ENCODE measurements around the gene D2HGDH. TPM values are rescaled to one million over a fixed set of nuclear protein-coding genes. Genes with fewer than 3 reads are reported as not detected.

D2HGDH gene
- total RNA-seq, 1 experiment from 2014 or later: 46.3 TPM

DNA sequence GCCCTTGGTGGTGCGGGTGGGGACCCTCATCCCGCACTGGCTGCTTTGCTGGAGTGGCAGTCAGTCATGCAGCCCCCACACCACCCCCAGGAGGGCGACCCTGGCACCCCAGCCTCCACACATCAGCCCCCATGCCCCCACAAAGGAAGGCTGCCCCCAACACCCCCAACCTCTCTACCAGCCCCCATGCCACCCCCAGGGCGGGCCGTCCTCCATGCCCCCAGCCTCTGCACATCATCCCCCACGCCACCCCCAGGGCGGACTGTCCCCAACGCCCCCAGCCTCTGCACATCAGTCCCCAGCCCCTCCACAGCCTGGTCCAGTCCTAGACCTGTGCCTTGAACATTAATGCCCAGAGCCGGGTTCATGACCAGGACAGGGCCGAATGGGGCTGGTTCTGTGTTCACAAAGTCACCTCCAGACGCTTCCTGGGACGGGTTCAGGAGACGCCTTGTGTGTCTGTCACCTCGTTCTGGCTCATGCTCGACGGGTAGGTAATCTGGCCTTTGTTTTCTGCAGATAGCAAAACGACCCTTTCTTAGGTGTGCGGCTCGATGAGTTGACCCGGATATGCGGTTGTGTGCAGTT, 18.4 kb downstream of the D2HGDH start:
- no peaks in the 10 kb centered on the region for H3K27me3 ChIP-seq (ENCODE audit: insufficient read depth, low read length)
- no peak for TF ChIP-seq SP1 (IDR thresholded peaks at IDR 0.05; ENCODE audit: low read depth)
- no peak for TF ChIP-seq EZH2phosphoT487 (IDR thresholded peaks at IDR 0.05; ENCODE audit: borderline replicate concordance)
- TF ChIP-seq ZFX (IDR thresholded peaks at IDR 0.05): no peak
- BruUV-seq (replicated peaks): no TSS peak
- H3K4me3 ChIP-seq (replicated peaks in 1 of 2; ENCODE audit: low read depth in 1 of 2, low read length in 2 of 2): no peak overlapping the region
- H3K36me3 ChIP-seq (ENCODE audit: control insufficient read depth in 1 of 2, insufficient read depth in 2 of 2, low read length in 2 of 2): peaks cover under 1% of the 10 kb centered on the region in 2 experiments; a peak in 2 of 4 replicates
- DNase-seq (ENCODE audit: low read depth, low spot score) (no peak), ATAC-seq (no peak)
- H3K79me2 ChIP-seq (ENCODE audit: insufficient read depth, low read length): no peaks in the 10 kb centered on the region
- H3K9me3 ChIP-seq (ENCODE audit: control insufficient read depth in 1 of 2, insufficient read depth in 1 of 2, low read depth in 1 of 2, low read length in 2 of 2): no peaks in the 10 kb centered on the region
- no peaks in the 10 kb centered on the region for H3K4me1 ChIP-seq (ENCODE audit: control insufficient read depth in 1 of 2, insufficient read depth in 2 of 2, low read length in 2 of 2)
- H3K4me2 ChIP-seq (ENCODE audit: low read length): no peak overlapping the region
- ChIA-PET CTCF (no interaction called here), RAD21 (ENCODE audit: low non-redundant PET in 1 of 2, low total read pairs in 2 of 2, uncharacterized antibody in 2 of 2, unreplicated experiment in 2 of 2) (no interaction called here), POLR2A (no interaction called here)
- H3K27ac ChIP-seq (ENCODE audit: low read depth, low read length): peak overlapping the region; percentile 7; the same call in 1 of the 2 replicates
- H4K20me1 ChIP-seq (ENCODE audit: insufficient read depth): no peaks in the 10 kb centered on the region
- no peaks in the 10 kb centered on the region for H3K9me2 ChIP-seq (ENCODE audit: insufficient read depth)
- intact Hi-C loops (cut with micrococcal nuclease): no loop called here
- no peak overlapping the region for H3K9ac ChIP-seq (ENCODE audit: low read length)
- no peak overlapping the region for H2AFZ ChIP-seq (ENCODE audit: low read depth, low read length, poor library complexity, severe bottlenecking)

DNA sequence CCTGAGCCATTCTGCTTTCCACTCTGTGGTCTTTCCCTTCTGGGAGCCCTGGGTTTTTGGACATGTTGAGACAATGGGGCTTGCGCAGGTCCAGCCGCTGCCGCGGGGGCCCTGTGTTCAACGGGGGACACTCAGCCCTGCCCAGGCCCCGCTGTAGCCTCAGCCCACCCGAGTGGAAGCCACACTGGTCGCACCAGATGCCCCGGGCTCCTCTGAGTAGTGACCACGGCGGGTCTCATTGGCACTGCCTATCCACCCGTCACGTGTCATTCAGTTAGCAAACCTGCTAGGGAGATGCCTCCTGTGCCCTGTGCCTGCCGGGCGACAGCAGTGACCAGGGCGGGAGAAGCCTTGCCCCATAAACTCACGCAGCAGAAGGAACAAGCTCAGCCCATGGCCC, 19.1 kb downstream of the D2HGDH start:
- Histone ChIP-seq H3K27ac (ENCODE audit: low read depth, low read length) (peak overlapping the region; percentile 7; the same call in 1 of the 2 replicates), H2AFZ (ENCODE audit: low read depth, low read length, poor library complexity, severe bottlenecking) (no peak overlapping the region), H3K27me3 (ENCODE audit: insufficient read depth, low read length) (no peaks in the 10 kb centered on the region), H3K4me2 (ENCODE audit: low read length) (no peak overlapping the region), H3K4me1 (ENCODE audit: control insufficient read depth in 1 of 2, insufficient read depth in 2 of 2, low read length in 2 of 2) (no peaks in the 10 kb centered on the region), H3K79me2 (ENCODE audit: insufficient read depth, low read length) (no peaks in the 10 kb centered on the region), H3K9ac (ENCODE audit: low read length) (no peak overlapping the region), H3K4me3 (replicated peaks in 1 of 2; ENCODE audit: low read depth in 1 of 2, low read length in 2 of 2) (no peak overlapping the region), H3K36me3 (ENCODE audit: control insufficient read depth in 1 of 2, insufficient read depth in 2 of 2, low read length in 2 of 2) (peaks cover 4 to 6% of the 10 kb centered on the region in 2 experiments; a peak in 2 of 4 replicates), H3K9me2 (ENCODE audit: insufficient read depth) (no peaks in the 10 kb centered on the region), H4K20me1 (ENCODE audit: insufficient read depth) (no peaks in the 10 kb centered on the region), H3K9me3 (ENCODE audit: control insufficient read depth in 1 of 2, insufficient read depth in 1 of 2, low read depth in 1 of 2, low read length in 2 of 2) (no peaks in the 10 kb centered on the region)
- POLR2A ChIA-PET: no interaction called here
- DNase-seq (ENCODE audit: low read depth, low spot score) (no peak), ATAC-seq (no peak)
- RAD21 ChIA-PET (ENCODE audit: low non-redundant PET in 1 of 2, low total read pairs in 2 of 2, uncharacterized antibody in 2 of 2, unreplicated experiment in 2 of 2): no interaction called here
- CTCF ChIA-PET: no interaction called here
- BruUV-seq (replicated peaks): no TSS peak
- intact Hi-C loops (cut with micrococcal nuclease): no loop called here
- no peak for TF ChIP-seq POLR2A (IDR thresholded peaks at IDR 0.05; ENCODE audit: borderline replicate concordance, extremely low read depth, insufficient read depth, insufficient read length)
- TF ChIP-seq EGR1 (IDR thresholded peaks at IDR 0.05; ENCODE audit: low read depth): no peak
- TF ChIP-seq, protein P1, sequence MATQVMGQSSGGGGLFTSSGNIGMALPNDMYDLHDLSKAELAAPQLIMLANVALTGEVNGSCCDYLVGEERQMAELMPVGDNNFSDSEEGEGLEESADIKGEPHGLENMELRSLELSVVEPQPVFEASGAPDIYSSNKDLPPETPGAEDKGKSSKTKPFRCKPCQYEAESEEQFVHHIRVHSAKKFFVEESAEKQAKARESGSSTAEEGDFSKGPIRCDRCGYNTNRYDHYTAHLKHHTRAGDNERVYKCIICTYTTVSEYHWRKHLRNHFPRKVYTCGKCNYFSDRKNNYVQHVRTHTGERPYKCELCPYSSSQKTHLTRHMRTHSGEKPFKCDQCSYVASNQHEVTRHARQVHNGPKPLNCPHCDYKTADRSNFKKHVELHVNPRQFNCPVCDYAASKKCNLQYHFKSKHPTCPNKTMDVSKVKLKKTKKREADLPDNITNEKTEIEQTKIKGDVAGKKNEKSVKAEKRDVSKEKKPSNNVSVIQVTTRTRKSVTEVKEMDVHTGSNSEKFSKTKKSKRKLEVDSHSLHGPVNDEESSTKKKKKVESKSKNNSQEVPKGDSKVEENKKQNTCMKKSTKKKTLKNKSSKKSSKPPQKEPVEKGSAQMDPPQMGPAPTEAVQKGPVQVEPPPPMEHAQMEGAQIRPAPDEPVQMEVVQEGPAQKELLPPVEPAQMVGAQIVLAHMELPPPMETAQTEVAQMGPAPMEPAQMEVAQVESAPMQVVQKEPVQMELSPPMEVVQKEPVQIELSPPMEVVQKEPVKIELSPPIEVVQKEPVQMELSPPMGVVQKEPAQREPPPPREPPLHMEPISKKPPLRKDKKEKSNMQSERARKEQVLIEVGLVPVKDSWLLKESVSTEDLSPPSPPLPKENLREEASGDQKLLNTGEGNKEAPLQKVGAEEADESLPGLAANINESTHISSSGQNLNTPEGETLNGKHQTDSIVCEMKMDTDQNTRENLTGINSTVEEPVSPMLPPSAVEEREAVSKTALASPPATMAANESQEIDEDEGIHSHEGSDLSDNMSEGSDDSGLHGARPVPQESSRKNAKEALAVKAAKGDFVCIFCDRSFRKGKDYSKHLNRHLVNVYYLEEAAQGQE (IDR thresholded peaks at IDR 0.05; ENCODE audit: low read depth): no peak
- TF ChIP-seq ELF1 (IDR thresholded peaks at IDR 0.05; ENCODE audit: borderline replicate concordance, low read depth): no peak
- TF ChIP-seq, protein P2, sequence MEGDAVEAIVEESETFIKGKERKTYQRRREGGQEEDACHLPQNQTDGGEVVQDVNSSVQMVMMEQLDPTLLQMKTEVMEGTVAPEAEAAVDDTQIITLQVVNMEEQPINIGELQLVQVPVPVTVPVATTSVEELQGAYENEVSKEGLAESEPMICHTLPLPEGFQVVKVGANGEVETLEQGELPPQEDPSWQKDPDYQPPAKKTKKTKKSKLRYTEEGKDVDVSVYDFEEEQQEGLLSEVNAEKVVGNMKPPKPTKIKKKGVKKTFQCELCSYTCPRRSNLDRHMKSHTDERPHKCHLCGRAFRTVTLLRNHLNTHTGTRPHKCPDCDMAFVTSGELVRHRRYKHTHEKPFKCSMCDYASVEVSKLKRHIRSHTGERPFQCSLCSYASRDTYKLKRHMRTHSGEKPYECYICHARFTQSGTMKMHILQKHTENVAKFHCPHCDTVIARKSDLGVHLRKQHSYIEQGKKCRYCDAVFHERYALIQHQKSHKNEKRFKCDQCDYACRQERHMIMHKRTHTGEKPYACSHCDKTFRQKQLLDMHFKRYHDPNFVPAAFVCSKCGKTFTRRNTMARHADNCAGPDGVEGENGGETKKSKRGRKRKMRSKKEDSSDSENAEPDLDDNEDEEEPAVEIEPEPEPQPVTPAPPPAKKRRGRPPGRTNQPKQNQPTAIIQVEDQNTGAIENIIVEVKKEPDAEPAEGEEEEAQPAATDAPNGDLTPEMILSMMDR (IDR thresholded peaks at IDR 0.05 in 2 of 3, conservative IDR thresholded peaks at IDR 0.05 in 1 of 3; ENCODE audit: borderline replicate concordance in 1 of 3, insufficient read depth in 1 of 3, low read depth in 2 of 3, low read length in 2 of 3): no peak
- no peak for TF ChIP-seq YY1 (IDR thresholded peaks at IDR 0.05; ENCODE audit: extremely low read depth, insufficient replicate concordance, low read depth, low read length)
- no peak for TF ChIP-seq SRF (IDR thresholded peaks at IDR 0.05; ENCODE audit: low read depth)
- no peak for TF ChIP-seq SP1 (IDR thresholded peaks at IDR 0.05; ENCODE audit: low read depth)
- TF ChIP-seq, protein P3, sequence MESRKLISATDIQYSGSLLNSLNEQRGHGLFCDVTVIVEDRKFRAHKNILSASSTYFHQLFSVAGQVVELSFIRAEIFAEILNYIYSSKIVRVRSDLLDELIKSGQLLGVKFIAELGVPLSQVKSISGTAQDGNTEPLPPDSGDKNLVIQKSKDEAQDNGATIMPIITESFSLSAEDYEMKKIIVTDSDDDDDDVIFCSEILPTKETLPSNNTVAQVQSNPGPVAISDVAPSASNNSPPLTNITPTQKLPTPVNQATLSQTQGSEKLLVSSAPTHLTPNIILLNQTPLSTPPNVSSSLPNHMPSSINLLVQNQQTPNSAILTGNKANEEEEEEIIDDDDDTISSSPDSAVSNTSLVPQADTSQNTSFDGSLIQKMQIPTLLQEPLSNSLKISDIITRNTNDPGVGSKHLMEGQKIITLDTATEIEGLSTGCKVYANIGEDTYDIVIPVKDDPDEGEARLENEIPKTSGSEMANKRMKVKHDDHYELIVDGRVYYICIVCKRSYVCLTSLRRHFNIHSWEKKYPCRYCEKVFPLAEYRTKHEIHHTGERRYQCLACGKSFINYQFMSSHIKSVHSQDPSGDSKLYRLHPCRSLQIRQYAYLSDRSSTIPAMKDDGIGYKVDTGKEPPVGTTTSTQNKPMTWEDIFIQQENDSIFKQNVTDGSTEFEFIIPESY (IDR thresholded peaks at IDR 0.05; ENCODE audit: extremely low read depth, insufficient replicate concordance, low read length): no peak
- TF ChIP-seq EZH2phosphoT487 (IDR thresholded peaks at IDR 0.05; ENCODE audit: borderline replicate concordance): no peak
- no peak for TF ChIP-seq FOSL1 (IDR thresholded peaks at IDR 0.05; ENCODE audit: low read depth)
